H9 (cell line): ENCODE measurements around the gene CABP7. TPM values are rescaled to one million over a fixed set of nuclear protein-coding genes. Genes with fewer than 3 reads are reported as not detected.

Source experiments
- DNase-seq: peaks from one replicate; pipeline ENCODE4 v3.0.0-alpha.2; 2017
- H2AFZ ChIP-seq: one replicate; pipeline ENCODE4 v1.6.1; 2013; ENCODE audit warnings: mild to moderate bottlenecking, low read length, control low read depth, moderate library complexity
- H2AK5ac ChIP-seq: 2 replicates; pipeline ENCODE4 v1.6.1; 2013; ENCODE audit warnings: low read length, control low read depth, mixed read lengths; ENCODE audit not compliant: insufficient read length
- H2BK120ac ChIP-seq: one replicate; pipeline ENCODE4 v1.6.1; 2013; ENCODE audit warnings: low read depth, mild to moderate bottlenecking, low read length, control low read depth, inconsistent platforms; ENCODE audit not compliant: poor library complexity, severe bottlenecking
- H2BK12ac ChIP-seq: 2 replicates; pipeline ENCODE4 v1.6.1; 2013; ENCODE audit warnings: low read length, control low read depth, mixed read lengths, low read depth; ENCODE audit not compliant: insufficient read length
- H2BK15ac ChIP-seq: 2 replicates; pipeline ENCODE4 v1.6.1; 2013; ENCODE audit warnings: low read depth, low read length, control low read depth
- H2BK20ac ChIP-seq: one replicate; pipeline ENCODE4 v1.6.1; 2013; ENCODE audit warnings: low read depth, mild to moderate bottlenecking, low read length, control low read depth, inconsistent platforms; ENCODE audit not compliant: poor library complexity, severe bottlenecking
- H2BK5ac ChIP-seq: 2 replicates; pipeline ENCODE4 v1.6.1; 2013; ENCODE audit warnings: low read length, control low read depth, mixed read lengths; ENCODE audit not compliant: insufficient read length
- H3K14ac ChIP-seq: 2 replicates; pipeline ENCODE4 v1.6.1; 2013; ENCODE audit warnings: low read length, control low read depth; ENCODE audit not compliant: insufficient read depth
- H3K18ac ChIP-seq: 2 replicates; pipeline ENCODE4 v1.6.1; 2013; ENCODE audit warnings: low read depth, mild to moderate bottlenecking, mixed read lengths, low read length, control low read depth; ENCODE audit not compliant: insufficient read length
- H3K23ac ChIP-seq: 2 replicates; pipeline ENCODE4 v1.6.1; 2013; ENCODE audit warnings: low read length, control low read depth, mixed read lengths, low read depth; ENCODE audit not compliant: insufficient read length
- H3K23me2 ChIP-seq: 2 replicates; pipeline ENCODE4 v1.6.1; 2013; ENCODE audit warnings: low read depth, mild to moderate bottlenecking, mixed read lengths, low read length, control low read depth; ENCODE audit not compliant: insufficient read length, poor library complexity, severe bottlenecking
- H3K27ac ChIP-seq: 2 replicates; pipeline ENCODE4 v1.5.1; 2013; ENCODE audit warnings: low read length, control low read depth, mixed read lengths, low read depth; ENCODE audit not compliant: insufficient read length
- H3K27me3 ChIP-seq: 2 replicates; pipeline ENCODE4 v1.6.1; 2013; ENCODE audit warnings: low read length, control low read depth, inconsistent platforms; ENCODE audit not compliant: insufficient read depth
- H3K4ac ChIP-seq: 2 replicates; pipeline ENCODE4 v1.6.1; 2013; ENCODE audit warnings: low read depth, mild to moderate bottlenecking, control low read depth, inconsistent platforms, low read length, moderate library complexity
- H3K4me1 ChIP-seq: 2 replicates; pipeline ENCODE4 v1.6.1; 2013; ENCODE audit warnings: low read length, control low read depth, inconsistent platforms; ENCODE audit not compliant: insufficient read depth
- H3K4me2 ChIP-seq: 2 replicates; pipeline ENCODE4 v1.6.1; 2013; ENCODE audit warnings: low read length, control low read depth, mixed read lengths; ENCODE audit not compliant: insufficient read length, insufficient read depth
- H3K56ac ChIP-seq: 2 replicates; pipeline ENCODE4 v1.6.1; 2013; ENCODE audit warnings: low read depth, mild to moderate bottlenecking, mixed read lengths, low read length, control low read depth; ENCODE audit not compliant: insufficient read length
- H3K79me1 ChIP-seq: 2 replicates; pipeline ENCODE4 v1.6.1; 2013; ENCODE audit warnings: low read depth, mild to moderate bottlenecking, moderate library complexity, low read length, control low read depth, inconsistent platforms; ENCODE audit not compliant: insufficient read depth, poor library complexity, severe bottlenecking
- H3K79me2 ChIP-seq: 2 replicates; pipeline ENCODE4 v1.6.1; 2013; ENCODE audit warnings: low read length, control low read depth, inconsistent platforms; ENCODE audit not compliant: insufficient read depth
- H3K9ac ChIP-seq: 2 replicates; pipeline ENCODE4 v1.6.1; 2013; ENCODE audit warnings: low read length, control low read depth, mixed read lengths; ENCODE audit not compliant: insufficient read length; ENCODE audit errors: extremely low read depth
- H3K9me3 ChIP-seq: one replicate; pipeline ENCODE4 v1.6.1; 2013; ENCODE audit warnings: low read depth, low read length, inconsistent platforms; ENCODE audit not compliant: control insufficient read depth
- H3T11ph ChIP-seq: one replicate; pipeline ENCODE4 v1.6.1; 2013; ENCODE audit warnings: mild to moderate bottlenecking, low read length, control low read depth, inconsistent platforms
- H4K20me1 ChIP-seq: one replicate; pipeline ENCODE4 v1.6.1; 2013; ENCODE audit not compliant: control insufficient read depth, insufficient read length, insufficient read depth
- H4K5ac ChIP-seq: 2 replicates; pipeline ENCODE4 v1.6.1; 2013; ENCODE audit warnings: low read depth, mild to moderate bottlenecking, mixed read lengths, low read length, control low read depth; ENCODE audit not compliant: insufficient read length
- H4K8ac ChIP-seq: replicated peaks from 2 replicates; pipeline ENCODE4 v1.6.1; 2013; ENCODE audit warnings: low read length, control low read depth, mixed read lengths, low read depth; ENCODE audit not compliant: insufficient read length
- H4K91ac ChIP-seq: 2 replicates; pipeline ENCODE4 v1.6.1; 2013; ENCODE audit warnings: low read depth, mild to moderate bottlenecking, moderate library complexity, mixed read lengths, low read length, control low read depth; ENCODE audit not compliant: insufficient read length
- H3K27ac Mint-ChIP-seq, 3 experiments: 2 replicates in 2 of 3; 3 replicates in 1 of 3; pipeline ENCODE4 v1.8.0; 2020 to 2021; ENCODE audit warnings: mixed read lengths in 3 of 3, mild to moderate bottlenecking in 1 of 3, moderate library complexity in 1 of 3
- H3K27me3 Mint-ChIP-seq: 2 replicates; pipeline ENCODE4 v1.8.0; 2021; ENCODE audit warnings: low read depth, mild to moderate bottlenecking, moderate library complexity, mixed read lengths
- H3K36me3 Mint-ChIP-seq, 3 experiments: 2 replicates in 2 of 3; 3 replicates in 1 of 3; pipeline ENCODE4 v1.8.0; 2020 to 2021; ENCODE audit warnings: low read depth in 3 of 3, mixed read lengths in 3 of 3; ENCODE audit not compliant: insufficient read depth in 1 of 3
- H3K4me1 Mint-ChIP-seq, 2 experiments: 2 replicates each; pipeline ENCODE4 v1.8.0; 2020; ENCODE audit warnings: mixed read lengths in 2 of 2
- H3K4me3 Mint-ChIP-seq, 2 experiments: 2 replicates in 1 of 2; 3 replicates in 1 of 2; pipeline ENCODE4 v1.8.0; 2020 to 2021; ENCODE audit warnings: mild to moderate bottlenecking in 2 of 2, mixed read lengths in 2 of 2, moderate library complexity in 1 of 2
- H3K9me3 Mint-ChIP-seq, 2 experiments: 2 replicates in 1 of 2; 3 replicates in 1 of 2; pipeline ENCODE4 v1.8.0; 2020; ENCODE audit warnings: mild to moderate bottlenecking in 2 of 2, mixed read lengths in 2 of 2, moderate library complexity in 1 of 2
- whole genome bisulfite sequencing: extraction: QIAGEN DNeasy Blood & Tissue Kit; methylation state at CpG from one replicate; pipeline ENCODE4 v1.1.7; 2013; ENCODE audit warnings: missing lambda C conversion rate, low lambda C conversion rate, mixed read lengths; ENCODE audit not compliant: insufficient read length; ENCODE audit errors: extremely low coverage; 5-methylcytosine and 5-hydroxymethylcytosine counted together
- total RNA-seq: library from RNA; stranded (reverse); gene quantifications from 2 replicates; pipeline ENCODE4 v1.2.1, GENCODE V29; 2021
- TF ChIP-seq, protein P1 (sequence below): fragments of 200-600 bp; sonication (generic); conservative IDR thresholded peaks from 3 replicates; pipeline ENCODE4 v1.8.0; 2021; ENCODE audit warnings: antibody characterized with exemption, mild to moderate bottlenecking

The CABP7 gene
- total RNA-seq, 1 experiment from 2014 or later = 0.83 TPM

DNA sequence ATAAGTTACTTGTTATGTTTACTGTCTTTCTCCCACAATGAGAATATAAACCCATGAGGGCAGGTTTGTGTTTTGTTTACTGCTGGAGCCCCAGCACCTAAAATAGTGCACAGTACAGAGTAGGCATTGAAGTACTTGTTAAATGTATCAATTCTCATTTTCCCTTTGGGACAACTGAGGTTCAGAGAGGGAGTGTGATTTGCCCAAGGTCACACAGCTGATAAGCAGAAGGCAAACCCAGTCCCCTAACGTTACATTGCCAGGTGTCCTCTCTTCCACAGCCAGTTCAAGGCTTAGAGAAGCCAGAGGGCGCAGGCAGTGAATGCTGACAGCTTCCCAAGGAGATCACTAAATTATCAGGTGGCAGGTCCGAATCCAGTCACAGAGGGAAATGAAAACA, 30.2 kb downstream of the CABP7 start:
- H3K27ac Mint-ChIP-seq = peak overlapping the region in 1 of 3 experiments; percentile 85; a peak in 1 of 7 replicates
- Histone ChIP-seq H3K9me3 (no peaks in the 10 kb centered on the region), H3K79me1 (no peaks in the 10 kb centered on the region), H4K20me1 (no peaks in the 10 kb centered on the region), H3K4ac (no peak overlapping the region), H3K14ac (no peak overlapping the region), H3K79me2 (no peaks in the 10 kb centered on the region), H3K4me2 (no peak overlapping the region), H3K4me1 (no peaks in the 10 kb centered on the region), H4K91ac (no peak overlapping the region), H3T11ph (no peak overlapping the region), H2AK5ac (no peak overlapping the region), H3K18ac (no peak overlapping the region), H2BK12ac (no peak overlapping the region), H2BK20ac (no peak overlapping the region), H3K56ac (no peak overlapping the region), H3K23ac (no peak overlapping the region), H4K5ac (no peak overlapping the region), H3K23me2 (no peaks in the 10 kb centered on the region), H2AFZ (no peak overlapping the region), H2BK120ac (no peak overlapping the region), H3K9ac (no peak overlapping the region), H2BK15ac (no peak overlapping the region), H2BK5ac (no peak overlapping the region), H3K27ac (no peak overlapping the region), H4K8ac (no peak overlapping the region), H3K27me3 (no peaks in the 10 kb centered on the region)
- H3K27me3 Mint-ChIP-seq = no peaks in the 10 kb centered on the region; the same call in 1 of the 2 replicates
- H3K9me3 Mint-ChIP-seq = no peaks in the 10 kb centered on the region
- WGBS = no CpG with 5 or more reads among the region's 3 CpGs
- TF ChIP-seq, protein P1, sequence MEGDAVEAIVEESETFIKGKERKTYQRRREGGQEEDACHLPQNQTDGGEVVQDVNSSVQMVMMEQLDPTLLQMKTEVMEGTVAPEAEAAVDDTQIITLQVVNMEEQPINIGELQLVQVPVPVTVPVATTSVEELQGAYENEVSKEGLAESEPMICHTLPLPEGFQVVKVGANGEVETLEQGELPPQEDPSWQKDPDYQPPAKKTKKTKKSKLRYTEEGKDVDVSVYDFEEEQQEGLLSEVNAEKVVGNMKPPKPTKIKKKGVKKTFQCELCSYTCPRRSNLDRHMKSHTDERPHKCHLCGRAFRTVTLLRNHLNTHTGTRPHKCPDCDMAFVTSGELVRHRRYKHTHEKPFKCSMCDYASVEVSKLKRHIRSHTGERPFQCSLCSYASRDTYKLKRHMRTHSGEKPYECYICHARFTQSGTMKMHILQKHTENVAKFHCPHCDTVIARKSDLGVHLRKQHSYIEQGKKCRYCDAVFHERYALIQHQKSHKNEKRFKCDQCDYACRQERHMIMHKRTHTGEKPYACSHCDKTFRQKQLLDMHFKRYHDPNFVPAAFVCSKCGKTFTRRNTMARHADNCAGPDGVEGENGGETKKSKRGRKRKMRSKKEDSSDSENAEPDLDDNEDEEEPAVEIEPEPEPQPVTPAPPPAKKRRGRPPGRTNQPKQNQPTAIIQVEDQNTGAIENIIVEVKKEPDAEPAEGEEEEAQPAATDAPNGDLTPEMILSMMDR = no peak
- peaks cover 1 to 4% (median 3%) of the 10 kb centered on the region in 3 experiments; a peak in 5 of 7 replicates for H3K36me3 Mint-ChIP-seq
- H3K4me3 Mint-ChIP-seq = no peak overlapping the region
- DNase-seq = no peak
- H3K4me1 Mint-ChIP-seq = peaks cover 0 to 7% of the 10 kb centered on the region in 2 experiments; a peak in 3 of 4 replicates
